ENCODE results near the gene FGF1.
A peak's percentile ranks its signal among the peaks of the same experiment; 100 is the strongest.

Gene FGF1

DNA sequence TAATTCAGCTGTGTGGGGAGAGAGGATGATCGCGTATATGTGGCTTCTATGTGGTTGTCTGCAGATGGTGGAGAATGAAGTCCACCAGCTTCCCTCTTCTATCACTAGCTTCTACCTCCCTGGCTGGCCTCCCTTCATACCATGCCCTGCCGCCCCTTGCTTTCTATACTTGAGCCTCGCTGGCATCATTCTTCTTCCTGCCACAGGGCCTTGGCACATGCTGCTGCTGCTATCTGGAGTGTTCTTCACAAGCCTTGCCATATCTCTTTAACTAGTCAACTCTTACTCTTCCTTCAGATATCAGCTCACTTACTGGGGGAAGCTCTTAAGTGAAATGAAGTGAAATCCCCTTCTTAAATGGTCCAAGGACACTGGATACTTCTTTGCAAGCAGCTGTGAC lies 100.4 kb downstream of the FGF1 start:
- no peak overlapping the region for H3K4me3 ChIP-seq (ENCODE audit: low read depth, low read length)
- TF ChIP-seq, protein P1, sequence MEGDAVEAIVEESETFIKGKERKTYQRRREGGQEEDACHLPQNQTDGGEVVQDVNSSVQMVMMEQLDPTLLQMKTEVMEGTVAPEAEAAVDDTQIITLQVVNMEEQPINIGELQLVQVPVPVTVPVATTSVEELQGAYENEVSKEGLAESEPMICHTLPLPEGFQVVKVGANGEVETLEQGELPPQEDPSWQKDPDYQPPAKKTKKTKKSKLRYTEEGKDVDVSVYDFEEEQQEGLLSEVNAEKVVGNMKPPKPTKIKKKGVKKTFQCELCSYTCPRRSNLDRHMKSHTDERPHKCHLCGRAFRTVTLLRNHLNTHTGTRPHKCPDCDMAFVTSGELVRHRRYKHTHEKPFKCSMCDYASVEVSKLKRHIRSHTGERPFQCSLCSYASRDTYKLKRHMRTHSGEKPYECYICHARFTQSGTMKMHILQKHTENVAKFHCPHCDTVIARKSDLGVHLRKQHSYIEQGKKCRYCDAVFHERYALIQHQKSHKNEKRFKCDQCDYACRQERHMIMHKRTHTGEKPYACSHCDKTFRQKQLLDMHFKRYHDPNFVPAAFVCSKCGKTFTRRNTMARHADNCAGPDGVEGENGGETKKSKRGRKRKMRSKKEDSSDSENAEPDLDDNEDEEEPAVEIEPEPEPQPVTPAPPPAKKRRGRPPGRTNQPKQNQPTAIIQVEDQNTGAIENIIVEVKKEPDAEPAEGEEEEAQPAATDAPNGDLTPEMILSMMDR (IDR thresholded peaks at IDR 0.05; ENCODE audit: control insufficient read depth, extremely low read depth, insufficient read depth): no peak
- no peak for DNase-seq (ENCODE audit: low read depth)

DNA sequence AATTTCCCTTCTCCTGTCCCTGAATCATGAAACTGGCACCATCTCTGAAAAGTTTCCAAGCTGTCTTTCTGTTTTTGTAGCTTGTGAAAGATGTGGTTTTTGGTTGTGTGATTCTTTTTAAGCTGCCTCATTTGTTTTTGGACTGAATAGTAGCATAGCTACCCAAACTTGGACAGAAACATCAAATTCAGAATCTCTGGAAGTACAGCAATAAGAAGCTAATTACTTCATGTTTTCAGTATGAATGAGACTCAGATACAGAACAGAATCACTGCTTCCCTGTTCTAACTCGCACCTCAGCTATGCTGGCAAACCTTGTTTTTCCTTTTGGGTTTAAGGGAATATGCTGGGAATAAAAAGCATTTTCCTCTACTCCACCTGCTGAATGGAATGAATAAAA lies 101.0 kb downstream of the FGF1 start:
- no peak overlapping the region for H3K4me3 ChIP-seq (ENCODE audit: low read depth, low read length)
- TF ChIP-seq, protein P1 (IDR thresholded peaks at IDR 0.05; ENCODE audit: control insufficient read depth, extremely low read depth, insufficient read depth): no peak
- DNase-seq (ENCODE audit: low read depth): no peak

DNA sequence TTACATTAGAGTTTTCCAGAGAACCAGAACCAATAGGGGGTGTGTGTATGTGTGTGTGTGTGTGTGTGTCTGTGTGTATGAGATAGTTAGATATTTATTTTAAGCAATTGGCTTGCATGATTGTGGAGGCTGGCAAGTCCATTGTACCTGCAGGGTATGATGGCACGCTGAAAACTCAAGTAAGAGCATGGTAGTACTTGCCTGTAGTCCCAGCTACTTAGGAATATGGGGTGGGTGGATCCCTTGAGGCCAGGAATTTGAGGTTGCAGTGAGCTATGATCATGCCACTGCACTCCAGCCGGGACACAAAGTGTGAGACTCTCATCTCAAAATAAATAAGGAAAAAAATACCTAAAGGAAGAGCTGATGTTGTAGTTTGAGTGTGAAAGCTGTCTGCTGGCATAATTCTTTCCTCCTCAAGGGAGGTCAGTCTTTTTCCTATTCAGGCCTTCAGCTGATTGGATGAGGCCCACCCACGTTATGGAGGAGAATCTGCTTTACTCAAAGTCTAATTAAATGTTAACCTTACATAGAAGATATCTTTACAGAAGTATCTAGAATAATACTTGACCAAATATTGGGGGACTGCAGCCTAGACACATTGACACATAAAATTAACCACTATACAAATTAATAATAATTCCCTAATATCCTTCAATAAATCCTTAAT lies 107.6 kb downstream of the FGF1 start:
- no peak overlapping the region for H3K4me3 ChIP-seq (ENCODE audit: low read depth, low read length)
- TF ChIP-seq, protein P1 (IDR thresholded peaks at IDR 0.05; ENCODE audit: control insufficient read depth, extremely low read depth, insufficient read depth): no peak
- no peak for DNase-seq (ENCODE audit: low read depth)

DNA sequence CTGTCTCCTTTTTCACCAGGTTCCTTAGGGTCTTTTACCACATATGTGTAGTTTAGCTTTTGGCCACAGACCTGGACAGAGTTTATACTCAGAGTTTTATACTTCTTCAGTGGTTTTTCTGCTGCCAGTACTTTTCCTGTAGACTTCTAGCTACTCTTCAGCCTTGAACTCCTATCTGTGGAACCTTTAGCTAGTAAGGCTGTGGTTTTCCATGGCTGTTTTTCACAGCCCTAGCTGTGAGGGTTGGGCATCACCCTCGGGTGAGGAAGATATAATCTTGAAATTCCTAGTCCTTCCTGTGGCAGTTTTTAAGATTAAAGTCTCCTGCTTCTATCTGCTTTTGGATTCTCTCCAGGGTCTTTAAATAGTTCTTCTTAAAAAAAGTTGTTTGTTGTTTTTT lies 109.1 kb downstream of the FGF1 start:
- TF ChIP-seq, protein P1 (IDR thresholded peaks at IDR 0.05; ENCODE audit: control insufficient read depth, extremely low read depth, insufficient read depth): no peak
- no peak overlapping the region for H3K4me3 ChIP-seq (ENCODE audit: low read depth, low read length)
- no peak for DNase-seq (ENCODE audit: low read depth)

DNA sequence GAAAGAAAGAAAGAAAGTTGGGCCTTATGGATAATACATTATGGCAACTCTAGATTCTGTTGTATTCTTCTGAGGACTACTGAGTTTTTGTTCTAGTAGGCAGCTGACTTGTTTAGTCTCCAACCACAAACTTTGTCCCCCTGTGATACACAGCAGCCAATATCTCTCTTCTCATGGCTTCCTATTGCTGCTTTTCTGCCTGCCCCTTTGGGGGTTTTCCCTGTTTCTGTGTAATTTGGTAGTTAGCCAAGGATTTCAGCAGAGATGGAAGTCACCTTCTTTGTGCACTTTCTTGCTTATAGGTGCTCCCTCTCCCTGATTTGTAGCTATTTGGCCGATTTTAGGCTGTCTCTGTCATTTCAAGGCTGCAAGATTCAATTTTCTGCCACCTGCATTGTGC lies 109.6 kb downstream of the FGF1 start:
- TF ChIP-seq, protein P1 (IDR thresholded peaks at IDR 0.05; ENCODE audit: control insufficient read depth, extremely low read depth, insufficient read depth): no peak
- H3K4me3 ChIP-seq (ENCODE audit: low read depth, low read length): no peak overlapping the region
- DNase-seq (ENCODE audit: low read depth): no peak

DNA sequence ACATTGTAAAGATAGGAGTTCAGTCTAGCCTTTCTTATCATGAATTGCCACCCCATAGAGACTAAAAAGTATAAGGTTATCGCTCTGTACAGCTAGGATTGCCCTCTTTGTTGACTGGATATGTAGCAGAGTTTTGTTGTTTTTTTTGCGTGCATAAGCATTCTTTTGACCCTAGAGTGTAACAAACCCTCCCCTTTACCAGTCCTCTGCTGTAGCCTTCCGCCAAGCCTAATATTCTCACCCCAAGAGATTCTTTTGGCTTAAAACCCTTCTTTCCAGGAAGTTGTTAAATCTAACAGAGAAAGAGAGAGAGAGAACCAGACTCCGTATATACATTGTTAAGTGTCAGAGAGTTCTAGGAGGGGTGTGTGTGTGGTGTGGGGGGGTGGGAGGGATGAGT lies 113.9 kb downstream of the FGF1 start:
- DNase-seq (ENCODE audit: low read depth): no peak
- H3K4me3 ChIP-seq (ENCODE audit: low read depth, low read length): no peak overlapping the region
- TF ChIP-seq, protein P1 (IDR thresholded peaks at IDR 0.05; ENCODE audit: control insufficient read depth, extremely low read depth, insufficient read depth): no peak

DNA sequence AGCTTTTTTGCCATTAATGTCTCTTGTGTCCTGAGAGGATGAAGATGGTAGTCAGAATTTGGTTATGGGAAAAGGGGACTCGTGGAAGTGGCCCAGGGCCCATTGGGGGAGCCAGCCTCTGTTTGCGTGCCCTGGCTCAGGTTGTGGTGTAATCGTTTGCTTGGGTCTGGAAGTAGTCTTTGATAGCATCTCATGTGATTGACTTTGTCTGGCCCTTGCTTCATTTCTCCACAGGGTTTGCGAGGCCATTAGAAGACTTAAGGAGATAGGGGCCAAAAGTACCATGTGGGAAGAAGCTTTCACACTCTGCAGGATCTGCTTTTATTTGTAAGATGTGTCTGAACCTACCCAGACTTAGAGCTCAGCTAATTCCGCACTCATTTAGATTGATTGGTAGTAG lies 114.5 kb downstream of the FGF1 start:
- DNase-seq (ENCODE audit: low read depth): peak; percentile 13
- TF ChIP-seq, protein P1 (IDR thresholded peaks at IDR 0.05; ENCODE audit: control insufficient read depth, extremely low read depth, insufficient read depth): no peak
- no peak overlapping the region for H3K4me3 ChIP-seq (ENCODE audit: low read depth, low read length)
